ENCODE results near the gene MGAT3. TPM values are rescaled to one million over a fixed set of nuclear protein-coding genes. Genes with fewer than 3 reads are reported as not detected.

MGAT3 gene
- total and polyA plus RNA-seq, 12 donors = 0.42 to 6.9 (median 1.7) TPM

DNA sequence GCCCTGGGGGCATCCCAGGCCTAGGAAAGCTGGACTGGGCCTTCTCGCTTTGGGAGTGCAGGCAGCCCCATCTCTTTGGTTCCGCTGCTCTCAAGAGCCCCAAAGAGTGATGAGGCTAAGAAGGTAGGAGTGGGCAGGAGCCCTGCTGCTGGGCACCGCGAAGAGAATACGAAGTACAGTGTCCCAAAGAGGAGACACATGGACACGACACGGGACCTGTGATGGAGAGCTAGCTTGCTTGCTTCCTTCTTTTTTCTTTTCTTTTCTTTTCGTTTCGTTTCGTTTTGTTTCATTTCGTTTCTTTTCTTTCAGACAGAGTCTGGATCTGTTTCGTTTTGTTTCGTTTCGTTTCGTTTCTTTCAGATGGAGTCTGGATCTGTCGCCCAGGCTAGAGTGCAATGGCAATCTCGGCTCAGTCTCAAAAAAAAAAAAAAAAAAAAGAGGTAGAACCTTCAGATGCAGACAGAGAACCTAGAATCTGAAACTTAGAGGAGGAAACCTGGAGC, 10.6 kb downstream of the MGAT3 start:
- Histone ChIP-seq H3K27me3 (no peaks in the 10 kb centered on the region), H3K36me3 (replicated peaks in 1 of 2) (no peaks in the 10 kb centered on the region), H3K4me1 (replicated peaks in 1 of 2) (peaks cover 0 to 23% of the 10 kb centered on the region in 2 donors), H3K4me3 (no peak overlapping the region), H3K27ac (peak overlapping the region in 1 of 5 donors; percentile 78), H3K9me3 (replicated peaks in 1 of 3) (no peaks in the 10 kb centered on the region)
- 73 to 86% (median 78%) methylated on average over 16 to 17 of the region's 17 CpGs for WGBS, 4 donors
- TF ChIP-seq, protein P1, sequence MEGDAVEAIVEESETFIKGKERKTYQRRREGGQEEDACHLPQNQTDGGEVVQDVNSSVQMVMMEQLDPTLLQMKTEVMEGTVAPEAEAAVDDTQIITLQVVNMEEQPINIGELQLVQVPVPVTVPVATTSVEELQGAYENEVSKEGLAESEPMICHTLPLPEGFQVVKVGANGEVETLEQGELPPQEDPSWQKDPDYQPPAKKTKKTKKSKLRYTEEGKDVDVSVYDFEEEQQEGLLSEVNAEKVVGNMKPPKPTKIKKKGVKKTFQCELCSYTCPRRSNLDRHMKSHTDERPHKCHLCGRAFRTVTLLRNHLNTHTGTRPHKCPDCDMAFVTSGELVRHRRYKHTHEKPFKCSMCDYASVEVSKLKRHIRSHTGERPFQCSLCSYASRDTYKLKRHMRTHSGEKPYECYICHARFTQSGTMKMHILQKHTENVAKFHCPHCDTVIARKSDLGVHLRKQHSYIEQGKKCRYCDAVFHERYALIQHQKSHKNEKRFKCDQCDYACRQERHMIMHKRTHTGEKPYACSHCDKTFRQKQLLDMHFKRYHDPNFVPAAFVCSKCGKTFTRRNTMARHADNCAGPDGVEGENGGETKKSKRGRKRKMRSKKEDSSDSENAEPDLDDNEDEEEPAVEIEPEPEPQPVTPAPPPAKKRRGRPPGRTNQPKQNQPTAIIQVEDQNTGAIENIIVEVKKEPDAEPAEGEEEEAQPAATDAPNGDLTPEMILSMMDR (IDR thresholded peaks at IDR 0.05) = no peak
- no peak for TF ChIP-seq POLR2A (IDR thresholded peaks at IDR 0.05)
- intact Hi-C loops (cut with DNase I) = no loop called here
- DNase-seq = no peak

DNA sequence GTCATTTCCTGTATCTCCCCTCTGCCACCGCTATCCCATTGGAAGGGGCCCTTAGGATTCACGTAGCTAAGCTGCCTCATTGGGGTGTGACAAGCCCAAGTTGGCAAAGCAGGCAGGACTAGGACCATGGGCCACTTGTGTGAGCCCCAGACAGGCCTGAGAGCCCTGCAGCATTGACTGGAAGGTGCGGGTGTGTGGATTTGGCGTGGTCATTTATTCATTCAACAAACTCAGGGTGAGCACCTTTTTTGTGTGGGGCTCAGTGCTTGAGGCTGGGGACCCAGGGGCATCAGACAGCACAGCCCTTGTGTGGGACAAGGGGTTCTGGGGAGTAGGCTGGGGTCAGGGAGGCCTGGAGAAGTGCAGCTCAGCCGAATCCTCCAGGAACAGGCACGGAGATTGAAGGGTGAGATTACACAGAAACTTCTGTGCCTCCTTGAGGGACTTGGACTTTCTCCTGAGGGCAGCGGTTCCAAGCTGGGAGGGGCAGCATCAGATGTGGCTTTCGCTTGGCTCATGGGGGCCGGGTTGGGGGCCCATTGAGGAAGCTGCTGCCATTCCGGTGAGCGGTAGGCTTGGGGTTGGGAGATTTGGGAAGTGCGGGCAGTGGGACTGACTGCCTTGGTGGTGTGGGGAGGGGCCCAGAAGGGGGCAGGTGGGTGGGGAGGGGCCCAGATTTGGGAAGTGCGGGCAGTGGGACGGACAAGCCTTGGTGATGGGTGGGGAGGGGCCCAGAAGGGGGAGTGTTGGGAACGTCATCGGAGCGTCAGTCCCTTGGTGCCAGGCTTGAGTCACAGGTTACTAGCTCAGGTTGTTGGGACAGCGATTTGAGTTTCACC, 11.9 kb downstream of the MGAT3 start:
- Histone ChIP-seq H3K4me1 (replicated peaks in 1 of 2) (peaks cover 0 to 21% of the 10 kb centered on the region in 2 donors), H3K4me3 (no peak overlapping the region), H3K9me3 (replicated peaks in 1 of 3) (no peaks in the 10 kb centered on the region), H3K27me3 (no peaks in the 10 kb centered on the region), H3K27ac (no peak overlapping the region), H3K36me3 (replicated peaks in 1 of 2) (no peaks in the 10 kb centered on the region)
- intact Hi-C loops (cut with DNase I) = no loop called here
- WGBS, 4 donors = 73 to 89% (median 85%) methylated on average over 18 of the region's 18 CpGs
- no peak for DNase-seq
- TF ChIP-seq, protein P1 (IDR thresholded peaks at IDR 0.05) = no peak
- no peak for TF ChIP-seq POLR2A (IDR thresholded peaks at IDR 0.05)

DNA sequence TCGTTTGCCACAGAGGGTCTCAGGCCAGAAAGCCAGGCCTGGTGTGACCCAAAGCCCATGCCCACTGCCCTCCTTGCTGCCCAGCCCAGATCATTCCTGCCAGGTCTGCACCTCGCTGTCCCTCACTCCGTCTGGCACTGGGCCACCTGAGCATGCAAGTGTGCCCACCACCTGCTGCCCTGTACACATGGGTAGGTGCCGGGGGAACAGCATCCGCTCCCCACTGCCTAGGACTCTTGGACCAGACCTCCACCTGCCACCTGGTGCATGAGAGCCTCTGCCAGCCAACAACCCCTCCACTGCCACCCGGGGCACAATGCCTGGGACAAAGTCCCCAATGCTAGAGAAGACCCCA, 12.5 kb downstream of the MGAT3 start:
- 48 to 95% (median 86%) methylated on average over 2 to 6 of the region's 6 CpGs for WGBS, 4 donors
- intact Hi-C loops (cut with DNase I) = no loop called here
- H3K4me3 ChIP-seq = no peak overlapping the region
- H3K27me3 ChIP-seq = no peaks in the 10 kb centered on the region
- H3K36me3 ChIP-seq (replicated peaks in 1 of 2) = no peaks in the 10 kb centered on the region
- TF ChIP-seq, protein P1 (IDR thresholded peaks at IDR 0.05) = no peak
- no peak for TF ChIP-seq POLR2A (IDR thresholded peaks at IDR 0.05)
- peak overlapping the region in 1 of 5 donors; percentile 81 for H3K27ac ChIP-seq
- peaks cover 0 to 21% of the 10 kb centered on the region in 2 donors for H3K4me1 ChIP-seq (replicated peaks in 1 of 2)
- H3K9me3 ChIP-seq (replicated peaks in 1 of 3) = no peaks in the 10 kb centered on the region
- DNase-seq = no peak

DNA sequence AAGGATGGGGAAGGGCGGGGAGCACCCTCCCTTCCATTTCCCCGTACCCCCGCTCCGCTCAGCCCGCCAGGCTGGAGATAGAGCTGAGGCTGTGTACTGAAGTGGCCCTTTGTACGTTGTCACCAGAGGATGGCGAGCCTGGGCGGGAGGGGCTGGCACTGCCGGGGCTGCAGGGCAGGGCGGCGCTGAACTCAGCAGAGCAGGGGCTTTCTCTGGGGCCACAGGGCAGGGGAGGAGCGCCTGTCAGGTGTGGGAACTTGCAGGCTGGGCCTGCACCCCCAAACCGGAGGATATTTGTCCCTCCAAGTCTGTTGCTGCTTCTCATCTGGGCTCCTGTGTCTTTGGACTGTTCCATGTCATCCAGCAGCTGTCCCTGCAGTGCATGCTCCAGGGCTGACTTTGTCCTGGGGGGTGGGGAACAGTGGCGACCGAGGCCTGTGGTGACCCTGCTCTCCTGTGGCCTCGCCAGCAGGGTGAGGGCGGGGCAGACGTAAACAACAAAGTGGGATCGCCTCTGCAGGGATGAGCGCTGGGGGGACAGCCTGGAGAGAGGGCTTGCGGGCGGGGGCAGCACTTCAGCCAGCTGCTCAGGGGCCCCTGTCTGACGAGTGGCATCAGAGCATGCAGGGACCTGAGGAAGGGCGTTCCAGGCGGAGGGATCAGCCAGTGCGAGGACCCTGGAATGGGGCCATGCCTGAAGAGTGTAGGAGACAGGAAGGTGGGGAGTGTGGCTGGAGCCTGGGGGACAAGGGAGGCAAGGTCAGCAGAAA, 13.1 kb downstream of the MGAT3 start:
- Histone ChIP-seq H3K4me3 (no peak overlapping the region), H3K9me3 (replicated peaks in 1 of 3) (no peaks in the 10 kb centered on the region), H3K36me3 (replicated peaks in 1 of 2) (no peaks in the 10 kb centered on the region), H3K27me3 (no peaks in the 10 kb centered on the region), H3K27ac (peak overlapping the region in 1 of 5 donors; percentile 81), H3K4me1 (replicated peaks in 1 of 2) (peaks cover 0 to 21% of the 10 kb centered on the region in 2 donors)
- no peak for DNase-seq
- intact Hi-C loops (cut with DNase I) = loop anchor here in 1 of 2 donors (10.0 kb wide), 1 partner anchor 545 kb away; no protein-coding TSS in a partner anchor
- no peak for TF ChIP-seq POLR2A (IDR thresholded peaks at IDR 0.05)
- TF ChIP-seq, protein P1 (IDR thresholded peaks at IDR 0.05) = no peak
- WGBS, 4 donors = 73 to 84% (median 80%) methylated on average over 13 to 26 of the region's 26 CpGs

Data from adrenal gland (tissue), 12 donors.